ENCODE data around the gene CDC42BPA.

The CDC42BPA gene

GRCh38 chr1:226987623-226988333, 330.5 kb downstream of the CDC42BPA start:
- no peak for DNase-seq

- DNase-seq, result no peak
These were observed 331.1 kb downstream of the CDC42BPA start for GRCh38 chr1:226987179-226987536.

- no peak for DNase-seq
These were observed 331.7 kb downstream of the CDC42BPA start for GRCh38 chr1:226986496-226987178.

- DNase-seq, result no peak
These were observed 332.3 kb downstream of the CDC42BPA start for GRCh38 chr1:226985839-226986463.

- no peak for DNase-seq
These were observed 333.0 kb downstream of the CDC42BPA start for GRCh38 chr1:226985239-226985838.

- no peak for DNase-seq
These were observed 333.6 kb downstream of the CDC42BPA start for GRCh38 chr1:226984521-226985238.

- no peak for DNase-seq
These were observed 334.3 kb downstream of the CDC42BPA start for GRCh38 chr1:226983992-226984364.

GRCh38 chr1:226983247-226983991, 334.9 kb downstream of the CDC42BPA start:
- DNase-seq, result peak in 1 of 2 donors; percentile 14

- DNase-seq, result peak in 1 of 2 donors; percentile 12
These were observed 335.7 kb downstream of the CDC42BPA start for GRCh38 chr1:226982451-226983177.

- DNase-seq, result no peak
These were observed 336.5 kb downstream of the CDC42BPA start for GRCh38 chr1:226981838-226982237.

GRCh38 chr1:226981386-226981817, 336.9 kb downstream of the CDC42BPA start:
- peak in 1 of 2 donors; percentile 6 for DNase-seq

- DNase-seq, result peak in 1 of 2 donors; percentile 4
These were observed 337.5 kb downstream of the CDC42BPA start for GRCh38 chr1:226980565-226981385.

- DNase-seq, result peak in 1 of 2 donors; percentile 13
These were observed 338.2 kb downstream of the CDC42BPA start for GRCh38 chr1:226980122-226980560.

GRCh38 chr1:226979517-226980121, 338.7 kb downstream of the CDC42BPA start:
- no peak for DNase-seq

- no peak for DNase-seq
These were observed 339.2 kb downstream of the CDC42BPA start for GRCh38 chr1:226979115-226979516.

GRCh38 chr1:226978432-226979114, 339.7 kb downstream of the CDC42BPA start:
- DNase-seq, result no peak

- no peak for DNase-seq
These were observed 340.5 kb downstream of the CDC42BPA start for GRCh38 chr1:226977643-226978431.

GRCh38 chr1:226976978-226977642, 341.2 kb downstream of the CDC42BPA start:
- DNase-seq, result no peak
